Measurements from ENCODE around the gene CLIP2.
"Not testable (repeated sequence)": the region's sequence is repeated elsewhere in the genome, so short reads cannot be mapped to it uniquely, and the experiment has no call there.

CLIP2 gene

DNA sequence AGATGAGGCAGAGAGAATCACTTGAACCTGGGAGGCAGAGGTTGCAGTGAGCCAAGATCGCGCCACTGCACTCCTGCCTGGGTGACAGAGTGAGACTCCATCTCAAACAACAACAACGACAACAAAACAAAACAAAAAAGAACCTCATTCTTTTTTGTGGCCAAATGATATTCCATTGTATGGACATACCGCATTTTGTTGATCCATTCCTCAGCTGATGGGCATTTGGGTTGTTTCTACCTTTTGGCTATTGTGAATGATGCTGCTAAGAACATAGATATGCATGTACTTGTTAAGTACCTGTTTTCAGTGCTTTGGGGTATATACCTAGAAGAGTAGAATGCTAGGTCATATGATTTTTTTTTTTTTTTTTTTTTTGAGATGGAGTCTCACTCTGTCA, 94.9 kb downstream of the CLIP2 start:
- not testable (repeated sequence) for H3K27me3 Mint-ChIP-seq; H3K9me3 Mint-ChIP-seq; H3K4me1 Mint-ChIP-seq (ENCODE audit: low read depth); H3K4me3 Mint-ChIP-seq; H3K27ac Mint-ChIP-seq; H3K36me3 Mint-ChIP-seq (ENCODE audit: low read depth)

DNA sequence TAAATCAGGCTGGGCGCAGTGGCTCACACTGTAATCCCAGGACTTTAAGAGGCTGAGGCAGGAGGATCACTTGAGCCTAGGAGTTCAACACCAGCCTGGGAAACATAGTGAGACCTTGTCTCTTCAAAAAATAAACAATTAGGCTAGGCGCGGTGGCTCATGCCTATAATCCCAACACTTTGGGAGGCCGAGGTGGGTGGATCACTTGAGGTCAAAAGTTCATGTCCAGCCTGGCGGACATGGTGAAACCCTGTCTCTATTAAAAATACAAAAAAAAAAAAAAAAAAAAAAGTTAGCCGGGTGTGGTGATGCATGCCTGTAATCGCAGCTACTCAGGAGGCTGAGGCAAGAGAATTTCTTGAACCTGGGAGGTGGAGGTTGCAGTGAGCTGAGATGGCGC, 95.6 kb downstream of the CLIP2 start:
- H3K4me3 Mint-ChIP-seq; H3K27me3 Mint-ChIP-seq; H3K36me3 Mint-ChIP-seq (ENCODE audit: low read depth); H3K9me3 Mint-ChIP-seq; H3K4me1 Mint-ChIP-seq (ENCODE audit: low read depth); H3K27ac Mint-ChIP-seq: not testable (repeated sequence)

DNA sequence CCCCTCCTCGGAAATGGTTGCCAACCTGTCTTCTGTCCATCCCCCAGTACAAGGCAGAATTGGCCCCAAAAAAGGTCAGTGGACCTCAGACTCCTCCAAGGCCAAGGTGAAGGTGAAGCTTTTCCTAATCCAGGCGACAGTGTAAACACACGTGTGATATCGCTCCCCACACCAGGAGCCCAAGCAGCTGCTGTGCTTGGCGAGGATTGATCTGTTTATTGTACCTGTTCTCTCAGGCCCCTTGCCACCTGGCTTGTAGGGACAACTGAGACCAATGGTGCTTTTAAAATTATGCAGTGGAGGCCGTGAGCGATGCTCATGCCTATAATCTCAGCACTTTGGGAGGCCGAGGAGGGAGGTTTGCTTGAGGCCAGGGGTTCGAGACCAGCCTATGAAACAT, 98.4 kb downstream of the CLIP2 start:
- no peaks in the 10 kb centered on the region for H3K4me1 Mint-ChIP-seq (ENCODE audit: low read depth)
- H3K27me3 Mint-ChIP-seq, result no peaks in the 10 kb centered on the region
- H3K4me3 Mint-ChIP-seq, result no peak overlapping the region
- no peaks in the 10 kb centered on the region for H3K9me3 Mint-ChIP-seq
- H3K36me3 Mint-ChIP-seq (ENCODE audit: low read depth), result no peaks in the 10 kb centered on the region
- H3K27ac Mint-ChIP-seq, result no peak overlapping the region

DNA sequence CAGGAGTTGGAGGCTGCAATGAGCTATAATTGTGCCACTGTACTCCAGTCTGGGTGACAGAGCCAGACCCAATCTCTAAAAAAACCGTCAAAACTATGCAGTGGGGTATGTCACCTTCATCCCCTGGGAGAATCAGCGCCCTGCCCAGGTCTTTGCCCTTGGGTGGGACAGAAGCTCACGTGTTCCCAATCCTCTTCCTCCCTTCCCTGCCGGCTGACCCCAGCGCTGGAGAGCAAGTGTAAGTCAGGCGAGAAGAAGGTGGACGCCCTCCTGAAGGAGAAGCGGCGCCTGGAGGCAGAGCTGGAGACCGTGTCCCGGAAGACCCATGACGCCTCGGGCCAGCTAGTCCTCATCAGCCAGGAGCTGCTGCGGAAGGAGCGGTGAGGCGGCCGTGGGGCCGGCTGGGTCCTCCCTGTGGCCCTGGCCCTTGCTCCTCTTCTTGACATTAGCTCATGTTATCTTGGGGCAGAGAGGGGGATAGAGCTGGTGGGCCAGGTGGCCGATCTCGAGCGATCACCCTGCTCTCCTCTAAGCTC, 99.7 kb downstream of the CLIP2 start:
- Mint-ChIP-seq H3K4me3 (no peak overlapping the region), H3K27ac (no peak overlapping the region), H3K9me3 (no peaks in the 10 kb centered on the region), H3K4me1 (ENCODE audit: low read depth) (no peaks in the 10 kb centered on the region), H3K27me3 (no peaks in the 10 kb centered on the region), H3K36me3 (ENCODE audit: low read depth) (no peaks in the 10 kb centered on the region)

DNA sequence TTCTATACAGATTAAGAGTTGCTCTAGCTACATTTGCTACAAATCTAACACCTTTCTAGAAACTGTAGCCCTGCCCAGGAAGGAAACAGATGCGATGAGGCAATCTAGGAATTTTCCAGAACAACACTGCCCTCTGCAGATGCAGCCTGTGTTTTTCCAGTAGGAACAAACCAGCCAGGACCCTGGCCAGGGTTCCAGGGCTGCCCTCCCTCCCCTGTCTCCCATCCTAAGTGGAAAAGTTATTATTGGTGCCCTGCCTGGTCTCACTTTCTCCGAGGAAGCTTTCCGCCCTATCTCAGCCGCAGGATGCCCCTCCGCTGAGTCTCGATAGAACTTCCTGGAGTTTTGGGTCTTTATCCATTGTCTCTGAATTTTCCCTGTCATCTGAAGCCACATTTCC, 104.5 kb downstream of the CLIP2 start:
- not testable (repeated sequence) for H3K4me1 Mint-ChIP-seq (ENCODE audit: low read depth); H3K36me3 Mint-ChIP-seq (ENCODE audit: low read depth); H3K4me3 Mint-ChIP-seq; H3K27me3 Mint-ChIP-seq; H3K27ac Mint-ChIP-seq; H3K9me3 Mint-ChIP-seq

DNA sequence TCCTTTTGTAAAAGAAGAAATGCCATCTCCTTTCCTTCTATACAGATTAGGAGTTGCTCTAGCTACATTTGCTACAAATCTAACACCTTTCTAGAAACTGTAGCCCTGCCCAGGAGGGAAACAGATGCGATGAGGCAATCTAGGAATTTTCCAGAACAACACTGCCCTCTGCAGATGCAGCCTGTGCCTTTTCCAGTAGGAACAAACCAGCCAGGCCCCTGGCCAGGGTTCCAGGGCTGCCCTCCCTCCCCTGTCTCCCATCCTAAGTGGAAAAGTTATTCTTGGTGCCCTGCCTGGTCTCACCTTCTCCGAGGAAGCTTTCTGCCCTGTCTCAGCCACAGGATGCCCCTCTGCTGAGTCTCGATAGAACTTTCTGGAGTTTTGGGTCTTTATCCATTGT, 105.4 kb downstream of the CLIP2 start:
- not testable (repeated sequence) for H3K27me3 Mint-ChIP-seq; H3K36me3 Mint-ChIP-seq (ENCODE audit: low read depth); H3K27ac Mint-ChIP-seq; H3K4me3 Mint-ChIP-seq; H3K4me1 Mint-ChIP-seq (ENCODE audit: low read depth); H3K9me3 Mint-ChIP-seq

DNA sequence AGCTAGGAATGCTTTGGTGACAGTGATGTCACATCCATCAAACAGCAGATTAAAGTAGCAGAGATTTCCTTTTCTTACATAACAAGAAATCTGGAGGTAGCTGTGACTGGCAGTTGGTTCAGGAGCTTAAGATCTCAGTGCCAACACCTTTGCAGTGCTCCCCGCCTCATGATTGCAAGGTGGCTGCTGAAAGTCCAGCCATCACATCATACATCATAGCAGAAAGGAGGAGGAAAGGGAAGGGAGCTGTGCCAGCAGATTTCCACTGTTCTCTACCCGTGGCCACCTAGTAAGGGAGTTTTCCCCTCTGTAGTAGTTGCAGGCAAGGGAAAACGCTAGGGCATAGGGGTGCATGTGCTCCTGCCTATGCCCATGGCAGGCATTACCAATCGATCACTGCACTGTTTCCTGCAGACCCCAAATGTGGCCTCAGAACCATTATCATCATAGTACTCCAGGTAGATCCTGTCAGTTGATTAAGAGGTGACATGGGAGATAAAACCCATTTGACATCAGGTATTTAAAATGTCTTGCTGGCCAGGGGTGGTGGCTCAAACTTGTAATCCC, 106.6 kb downstream of the CLIP2 start:
- Mint-ChIP-seq H3K27me3 (no peaks in the 10 kb centered on the region), H3K36me3 (ENCODE audit: low read depth) (no peaks in the 10 kb centered on the region), H3K4me1 (ENCODE audit: low read depth) (no peaks in the 10 kb centered on the region)

DNA sequence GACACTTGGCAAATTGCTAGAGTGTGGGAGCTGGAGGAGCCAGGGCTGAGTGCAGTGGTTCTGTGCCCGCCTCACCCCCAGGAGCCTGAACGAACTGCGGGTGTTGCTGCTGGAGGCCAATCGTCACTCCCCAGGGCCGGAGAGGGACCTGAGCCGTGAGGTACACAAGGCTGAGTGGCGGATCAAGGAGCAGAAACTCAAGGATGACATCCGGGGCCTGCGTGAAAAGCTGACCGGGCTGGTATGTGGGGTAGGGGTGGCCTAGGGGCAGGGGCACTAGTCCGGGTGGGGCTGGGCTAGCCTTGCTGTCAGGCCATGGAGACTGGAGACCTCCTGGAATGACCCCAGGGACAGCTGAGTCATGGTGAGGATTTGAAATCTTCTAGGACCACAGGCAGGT, 107.8 kb downstream of the CLIP2 start:
- H3K4me1 Mint-ChIP-seq (ENCODE audit: low read depth), result no peaks in the 10 kb centered on the region
- H3K36me3 Mint-ChIP-seq (ENCODE audit: low read depth), result no peaks in the 10 kb centered on the region
- H3K4me3 Mint-ChIP-seq, result no peak overlapping the region
- no peaks in the 10 kb centered on the region for H3K27me3 Mint-ChIP-seq
- H3K27ac Mint-ChIP-seq, result no peak overlapping the region
- no peaks in the 10 kb centered on the region for H3K9me3 Mint-ChIP-seq

More for the DNA sequence above, 106.6 kb downstream of the CLIP2 start:
- Mint-ChIP-seq H3K9me3 (no peaks in the 10 kb centered on the region), H3K27ac (no peak overlapping the region), H3K4me3 (no peak overlapping the region)

DNA sequence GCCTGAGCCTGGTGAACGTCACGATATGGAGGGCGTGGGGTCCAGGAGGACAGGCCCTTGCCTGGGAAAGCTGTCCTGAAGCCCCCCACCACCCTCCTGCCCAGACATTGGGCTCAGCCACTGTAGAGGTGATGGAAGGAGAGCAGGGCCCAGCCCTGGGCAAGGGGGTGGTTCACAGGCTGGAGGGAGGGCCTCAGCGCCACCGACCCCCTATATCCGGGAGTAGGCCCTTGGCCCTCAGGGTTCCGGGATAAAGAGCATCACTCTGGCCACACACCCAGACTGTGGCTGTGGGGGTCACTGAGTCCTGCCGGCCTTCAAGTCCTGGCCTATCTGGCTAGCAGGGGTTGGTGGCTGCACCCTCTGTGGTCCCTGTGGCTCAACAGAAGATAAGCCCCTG, 109.2 kb downstream of the CLIP2 start:
- H3K4me1 Mint-ChIP-seq (ENCODE audit: low read depth), result no peaks in the 10 kb centered on the region
- H3K36me3 Mint-ChIP-seq (ENCODE audit: low read depth), result no peaks in the 10 kb centered on the region
- no peaks in the 10 kb centered on the region for H3K27me3 Mint-ChIP-seq
- no peak overlapping the region for H3K4me3 Mint-ChIP-seq
- no peaks in the 10 kb centered on the region for H3K9me3 Mint-ChIP-seq
- H3K27ac Mint-ChIP-seq, result no peak overlapping the region

DNA sequence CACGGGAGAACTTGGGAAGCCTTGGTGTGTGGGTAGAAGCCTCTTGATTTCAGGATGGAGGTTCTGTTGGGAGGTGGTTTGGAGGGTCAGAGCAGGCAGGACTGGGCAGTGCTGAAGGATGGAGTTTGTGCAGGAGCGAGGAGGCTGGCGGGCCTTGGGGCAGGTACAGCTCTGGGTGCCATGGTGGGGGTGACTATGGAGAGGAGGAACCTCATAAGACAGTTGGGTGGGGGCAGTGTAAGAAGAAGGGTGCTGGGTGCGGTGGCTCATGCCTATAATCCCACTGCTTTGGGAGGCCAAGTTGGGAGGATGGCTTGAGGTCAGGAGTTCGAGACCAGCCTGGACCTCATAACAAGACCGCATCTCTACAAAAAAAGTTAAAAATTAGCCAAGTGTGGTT, 109.8 kb downstream of the CLIP2 start:
- Mint-ChIP-seq H3K36me3 (ENCODE audit: low read depth) (no peaks in the 10 kb centered on the region), H3K27me3 (no peaks in the 10 kb centered on the region), H3K9me3 (no peaks in the 10 kb centered on the region), H3K4me1 (ENCODE audit: low read depth) (no peaks in the 10 kb centered on the region), H3K4me3 (no peak overlapping the region), H3K27ac (no peak overlapping the region)

DNA sequence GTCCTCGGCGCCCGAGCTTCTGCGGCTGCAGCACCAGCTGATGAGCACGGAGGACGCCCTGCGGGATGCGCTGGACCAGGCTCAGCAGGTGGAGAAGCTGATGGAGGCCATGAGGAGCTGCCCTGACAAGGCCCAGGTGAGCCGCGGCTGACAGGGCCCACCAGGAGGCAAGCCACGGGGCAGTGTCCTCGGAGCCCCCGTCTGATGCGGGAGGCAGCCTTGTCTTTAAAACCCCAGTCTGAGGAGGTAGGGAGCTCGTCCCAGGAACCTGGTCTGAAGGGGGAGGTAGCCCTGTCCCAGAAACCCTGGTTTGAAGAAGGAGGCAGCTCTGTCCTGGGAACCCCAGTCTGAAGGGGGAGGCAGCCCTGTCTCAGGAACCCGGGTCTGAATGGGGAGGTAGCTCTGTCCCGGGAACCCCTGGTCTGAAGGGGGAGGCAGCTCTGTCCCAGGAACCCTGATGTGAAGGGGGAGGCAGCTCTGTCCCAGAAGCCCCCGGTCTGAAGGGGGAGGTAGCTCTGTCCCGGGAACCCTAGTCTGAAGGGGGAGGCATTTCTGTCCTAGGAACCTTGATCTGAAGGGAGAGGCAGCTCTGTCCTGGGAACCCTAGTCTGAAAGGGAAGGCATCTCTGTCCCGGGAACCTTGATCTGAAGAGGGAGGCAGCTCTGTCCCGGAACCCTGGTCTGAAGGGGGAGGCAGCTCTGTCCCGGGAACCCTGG, 111.4 kb downstream of the CLIP2 start:
- no peaks in the 10 kb centered on the region for H3K4me1 Mint-ChIP-seq (ENCODE audit: low read depth)
- no peak overlapping the region for H3K4me3 Mint-ChIP-seq
- H3K27me3 Mint-ChIP-seq, result no peaks in the 10 kb centered on the region
- no peaks in the 10 kb centered on the region for H3K36me3 Mint-ChIP-seq (ENCODE audit: low read depth)
- H3K27ac Mint-ChIP-seq, result no peak overlapping the region
- H3K9me3 Mint-ChIP-seq, result no peaks in the 10 kb centered on the region

DNA sequence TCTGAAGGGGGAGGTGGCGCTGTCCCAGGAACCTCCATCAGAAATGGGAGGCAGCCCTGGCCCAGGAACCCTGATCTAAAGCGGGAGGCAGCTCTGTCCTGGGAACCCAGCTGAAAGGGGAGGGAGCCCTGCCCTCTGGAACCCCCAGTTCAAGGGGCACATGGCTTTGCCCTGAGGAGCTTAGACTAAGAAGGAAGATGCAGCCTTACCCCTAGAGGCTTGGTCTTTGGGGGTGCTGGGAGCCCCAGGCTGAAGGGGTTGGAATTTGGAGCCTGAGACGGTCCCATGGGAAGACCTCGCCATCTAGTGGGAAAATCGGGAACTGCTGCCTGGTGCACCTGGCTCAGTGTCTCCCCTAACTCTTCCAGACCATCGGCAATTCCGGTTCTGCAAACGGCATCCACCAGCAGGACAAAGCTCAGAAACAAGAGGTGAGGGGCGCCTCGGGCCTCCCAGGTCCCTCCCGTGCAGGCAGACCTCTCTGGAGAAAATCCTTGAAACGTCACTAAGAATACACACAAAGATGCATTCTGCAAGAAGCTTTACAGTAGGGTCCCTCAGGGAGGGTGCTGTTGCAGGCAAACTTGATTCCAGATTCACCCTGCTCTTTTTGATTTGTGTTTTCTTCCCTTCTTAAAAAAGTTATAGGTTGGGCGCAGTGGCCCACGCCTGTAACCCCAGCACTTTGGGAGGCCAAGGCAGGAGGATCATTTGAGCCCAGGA, 112.1 kb downstream of the CLIP2 start:
- Mint-ChIP-seq H3K36me3 (ENCODE audit: low read depth) (no peaks in the 10 kb centered on the region), H3K4me1 (ENCODE audit: low read depth) (no peaks in the 10 kb centered on the region), H3K9me3 (no peaks in the 10 kb centered on the region), H3K27ac (no peak overlapping the region), H3K27me3 (no peaks in the 10 kb centered on the region), H3K4me3 (no peak overlapping the region)

DNA sequence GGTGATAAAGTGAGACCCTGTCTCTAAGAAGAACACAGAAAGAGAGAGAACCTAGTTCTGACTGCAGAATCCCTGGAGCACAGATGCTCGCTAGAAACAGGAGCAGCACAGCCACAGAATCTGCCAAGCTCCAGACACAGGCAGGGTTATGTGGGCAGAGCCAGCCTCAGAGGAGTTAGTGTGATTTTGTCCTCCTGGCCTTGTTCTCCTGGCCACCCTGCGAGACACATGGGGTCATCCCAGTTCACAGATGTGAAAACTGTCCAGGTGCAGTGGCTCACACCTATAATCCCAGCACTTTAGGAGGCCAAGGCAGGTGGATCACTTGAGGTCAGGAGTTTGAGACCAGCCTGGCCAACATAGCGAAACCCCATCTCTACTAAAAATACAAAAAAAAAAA, 113.5 kb downstream of the CLIP2 start:
- not testable (repeated sequence) for H3K4me3 Mint-ChIP-seq; H3K4me1 Mint-ChIP-seq (ENCODE audit: low read depth); H3K36me3 Mint-ChIP-seq (ENCODE audit: low read depth); H3K27ac Mint-ChIP-seq; H3K9me3 Mint-ChIP-seq; H3K27me3 Mint-ChIP-seq

DNA sequence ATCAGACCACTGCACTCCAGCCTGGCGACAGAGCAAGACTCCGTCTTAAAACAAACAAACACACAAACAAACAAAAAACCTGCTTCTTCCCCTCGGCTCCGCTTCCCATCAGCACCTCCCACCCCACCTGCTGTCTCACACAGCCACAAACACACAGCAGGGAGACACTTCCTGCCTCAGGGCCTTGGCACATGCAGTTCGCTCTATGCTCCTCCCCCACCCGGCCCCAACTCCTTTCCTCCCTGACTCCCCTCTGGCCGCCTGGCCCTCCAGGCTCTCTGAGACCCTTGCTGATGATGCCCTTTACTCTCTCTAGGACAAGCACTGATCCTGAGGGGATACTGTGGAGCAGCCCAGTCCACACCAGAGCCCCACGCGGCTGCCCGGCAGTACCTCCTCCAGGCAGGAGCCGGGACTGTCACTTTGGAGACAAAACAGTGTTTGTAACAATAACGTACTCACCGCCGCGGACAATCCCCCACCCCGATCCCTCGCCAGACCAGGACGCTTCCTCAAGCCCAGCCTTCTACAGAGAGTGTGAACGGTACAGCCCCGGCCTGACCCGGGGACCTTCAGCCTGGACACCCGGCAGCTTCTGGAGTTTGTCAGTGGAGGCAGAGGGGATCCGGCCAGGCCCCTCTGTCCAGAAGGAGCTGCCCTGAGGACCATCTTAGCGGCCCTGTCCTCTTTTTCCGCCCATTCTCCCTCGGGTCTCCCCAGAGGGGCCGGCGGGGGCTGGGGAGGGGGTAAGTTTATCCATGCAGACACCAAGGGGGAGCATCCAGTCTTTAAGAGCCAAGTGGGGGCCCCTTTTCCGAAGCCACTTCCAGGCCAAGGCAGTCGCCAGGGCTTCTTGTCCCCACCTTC, 114.5 kb downstream of the CLIP2 start:
- Mint-ChIP-seq H3K4me3 (no peak overlapping the region), H3K9me3 (no peaks in the 10 kb centered on the region), H3K36me3 (ENCODE audit: low read depth) (no peaks in the 10 kb centered on the region), H3K27ac (no peak overlapping the region), H3K4me1 (ENCODE audit: low read depth) (no peaks in the 10 kb centered on the region), H3K27me3 (no peaks in the 10 kb centered on the region)

DNA sequence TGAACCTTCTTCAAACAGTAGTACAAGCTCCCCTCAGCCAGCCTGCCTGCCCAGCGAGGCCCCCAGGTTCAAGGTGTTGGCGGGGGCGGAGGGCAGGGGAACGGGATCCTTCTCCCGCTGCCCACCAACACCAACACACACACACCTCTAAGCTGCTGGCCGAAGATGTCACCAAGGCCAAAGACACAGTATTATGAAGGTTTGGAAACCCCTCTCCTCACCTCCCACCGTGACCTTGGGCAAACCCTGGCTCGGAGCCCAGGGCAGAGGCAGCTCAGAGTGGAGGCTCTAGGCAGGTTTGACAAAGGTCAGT, 115.1 kb downstream of the CLIP2 start:
- H3K9me3 Mint-ChIP-seq, result no peaks in the 10 kb centered on the region
- no peak overlapping the region for H3K27ac Mint-ChIP-seq
- no peaks in the 10 kb centered on the region for H3K27me3 Mint-ChIP-seq
- no peaks in the 10 kb centered on the region for H3K4me1 Mint-ChIP-seq (ENCODE audit: low read depth)
- H3K4me3 Mint-ChIP-seq, result no peak overlapping the region
- no peaks in the 10 kb centered on the region for H3K36me3 Mint-ChIP-seq (ENCODE audit: low read depth)

Measured in stimulated activated naive CD8-positive, alpha-beta T cell treated with anti-CD3 and anti-CD28 coated beads, Interleukin-15, Interleukin-2, amounts not matched to agents 100 ng/mL and 50 ng/mL, for 24 hours (primary cell).